ENCODE measurements around the gene LDLR. TPM values are rescaled to one million over a fixed set of nuclear protein-coding genes. Genes with fewer than 3 reads are reported as not detected.

Gene LDLR
- total RNA-seq (2021) = 160 and 182 TPM in 2 replicates
- Bru-seq, nascent RNA = percentile 99 among the genes with signal in this experiment
- BruChase-seq, experiment 1, labeled RNA remaining after a 2-hour chase = percentile 96 among the genes with signal in this experiment
- BruChase-seq, experiment 2, labeled RNA remaining after a 6-hour chase = percentile 96 among the genes with signal in this experiment
- long read RNA-seq, transcript LDLR-208 (18 exons, 3,617 nt) = major isoform, 52 of 106 reads
- long read RNA-seq, partial matches to known transcripts = 45 of 106 reads
- long read RNA-seq, other reads (novel, unspliced or antisense) = 8 of 106 reads

DNA sequence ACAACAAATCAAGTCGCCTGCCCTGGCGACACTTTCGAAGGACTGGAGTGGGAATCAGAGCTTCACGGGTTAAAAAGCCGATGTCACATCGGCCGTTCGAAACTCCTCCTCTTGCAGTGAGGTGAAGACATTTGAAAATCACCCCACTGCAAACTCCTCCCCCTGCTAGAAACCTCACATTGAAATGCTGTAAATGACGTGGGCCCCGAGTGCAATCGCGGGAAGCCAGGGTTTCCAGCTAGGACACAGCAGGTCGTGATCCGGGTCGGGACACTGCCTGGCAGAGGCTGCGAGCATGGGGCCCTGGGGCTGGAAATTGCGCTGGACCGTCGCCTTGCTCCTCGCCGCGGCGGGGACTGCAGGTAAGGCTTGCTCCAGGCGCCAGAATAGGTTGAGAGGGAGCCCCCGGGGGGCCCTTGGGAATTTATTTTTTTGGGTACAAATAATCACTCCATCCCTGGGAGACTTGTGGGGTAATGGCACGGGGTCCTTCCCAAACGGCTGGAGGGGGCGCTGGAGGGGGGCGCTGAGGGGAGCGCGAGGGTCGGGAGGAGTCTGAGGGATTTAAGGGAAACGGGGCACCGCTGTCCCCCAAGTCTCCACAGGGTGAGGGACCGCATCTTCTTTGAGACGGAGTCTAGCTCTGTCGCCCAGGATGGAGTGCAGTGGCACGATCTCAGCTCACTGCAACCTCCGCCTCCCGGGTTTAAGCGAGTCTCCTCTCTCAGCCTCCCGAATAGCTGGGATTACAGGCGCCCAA, at the start of gene LDLR:
TSS of gene LDLR (plus strand) at position 210 of the 760 bp plus-strand sequence. CDS start at position 296, 86 bp downstream.
- POLR2A ChIA-PET (ENCODE audit: unreplicated experiment) = interaction anchor here (0.6 to 1.5 kb wide), 2 partner anchors 190 to 286 kb away, joined by 3 to 11 read pairs; no protein-coding TSS in a partner anchor
- Histone ChIP-seq H3K9me3 (ENCODE audit: insufficient read depth, low read depth) (no peaks in the 10 kb centered on the region), H4K20me1 (ENCODE audit: insufficient read depth) (peaks cover 16% of the 10 kb centered on the region), H3K27ac (peak within 1 kb of the TSS; percentile 90), H3K36me3 (ENCODE audit: low read depth) (peaks cover 20% of the 10 kb centered on the region), H2AFZ (peak within 1 kb of the TSS; percentile 66), H3K4me2 (peak within 1 kb of the TSS; percentile 89), H3K4me3 (peak within 1 kb of the TSS; percentile 65), H3K27me3 (ENCODE audit: insufficient read depth, low read depth) (no peaks in the 10 kb centered on the region), H3K4me1 (replicated peaks; ENCODE audit: insufficient read depth) (peaks cover 71% of the 10 kb centered on the region), H3K9me2 (ENCODE audit: insufficient read depth) (no peaks in the 10 kb centered on the region), H3K79me2 (ENCODE audit: low read depth) (peaks cover 42% of the 10 kb centered on the region), H3F3A (ENCODE audit: insufficient read depth, low read depth) (peaks cover 74% of the 10 kb centered on the region)
- peak; percentile 86 to 94 for DNase-seq
- CTCF ChIA-PET = interaction anchor here (0.7 to 1.5 kb wide), 2 partner anchors 37 to 51 kb away, joined by 3 to 4 read pairs; no protein-coding TSS in a partner anchor
- intact Hi-C loops (cut with micrococcal nuclease; ENCODE audit: unreplicated experiment) = loop anchor here (1.0 to 5.0 kb wide), 3 partner anchors 47 to 127 kb away; partner anchors contain the start of gene SMARCA4
- TSS peak; percentile 72 for BruUV-seq (replicated peaks)
- TF ChIP-seq, protein P1, sequence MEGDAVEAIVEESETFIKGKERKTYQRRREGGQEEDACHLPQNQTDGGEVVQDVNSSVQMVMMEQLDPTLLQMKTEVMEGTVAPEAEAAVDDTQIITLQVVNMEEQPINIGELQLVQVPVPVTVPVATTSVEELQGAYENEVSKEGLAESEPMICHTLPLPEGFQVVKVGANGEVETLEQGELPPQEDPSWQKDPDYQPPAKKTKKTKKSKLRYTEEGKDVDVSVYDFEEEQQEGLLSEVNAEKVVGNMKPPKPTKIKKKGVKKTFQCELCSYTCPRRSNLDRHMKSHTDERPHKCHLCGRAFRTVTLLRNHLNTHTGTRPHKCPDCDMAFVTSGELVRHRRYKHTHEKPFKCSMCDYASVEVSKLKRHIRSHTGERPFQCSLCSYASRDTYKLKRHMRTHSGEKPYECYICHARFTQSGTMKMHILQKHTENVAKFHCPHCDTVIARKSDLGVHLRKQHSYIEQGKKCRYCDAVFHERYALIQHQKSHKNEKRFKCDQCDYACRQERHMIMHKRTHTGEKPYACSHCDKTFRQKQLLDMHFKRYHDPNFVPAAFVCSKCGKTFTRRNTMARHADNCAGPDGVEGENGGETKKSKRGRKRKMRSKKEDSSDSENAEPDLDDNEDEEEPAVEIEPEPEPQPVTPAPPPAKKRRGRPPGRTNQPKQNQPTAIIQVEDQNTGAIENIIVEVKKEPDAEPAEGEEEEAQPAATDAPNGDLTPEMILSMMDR (conservative IDR thresholded peaks at IDR 0.05) = no peak
- TF ChIP-seq EZH2 (IDR thresholded peaks at IDR 0.05; ENCODE audit: low read depth) = no peak

DNA sequence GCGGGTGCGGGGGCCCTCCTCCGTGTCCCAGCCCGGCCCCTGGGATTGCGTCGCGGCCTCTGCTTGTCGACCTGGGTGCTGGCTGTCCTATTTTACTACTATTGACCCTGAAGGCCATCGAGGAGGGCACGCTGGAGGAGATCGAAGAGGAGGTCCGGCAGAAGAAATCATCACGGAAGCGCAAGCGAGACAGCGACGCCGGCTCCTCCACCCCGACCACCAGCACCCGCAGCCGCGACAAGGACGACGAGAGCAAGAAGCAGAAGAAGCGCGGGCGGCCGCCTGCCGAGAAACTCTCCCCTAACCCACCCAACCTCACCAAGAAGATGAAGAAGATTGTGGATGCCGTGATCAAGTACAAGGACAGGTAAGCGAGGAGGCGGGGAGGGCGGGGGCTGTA, 48.1 kb upstream of the LDLR start:
- no TSS peak for BruUV-seq (replicated peaks)
- Histone ChIP-seq H2AFZ (no peak overlapping the region), H3K4me1 (replicated peaks; ENCODE audit: insufficient read depth) (no peaks in the 10 kb centered on the region), H3K4me2 (no peak overlapping the region), H3K9me2 (ENCODE audit: insufficient read depth) (no peaks in the 10 kb centered on the region), H3K36me3 (ENCODE audit: low read depth) (peaks cover 32% of the 10 kb centered on the region), H3K9me3 (ENCODE audit: insufficient read depth, low read depth) (no peaks in the 10 kb centered on the region), H3F3A (ENCODE audit: insufficient read depth, low read depth) (peaks cover 33% of the 10 kb centered on the region), H3K4me3 (no peak overlapping the region), H4K20me1 (ENCODE audit: insufficient read depth) (peaks cover 11% of the 10 kb centered on the region; the same call in 1 of the 2 replicates), H3K79me2 (ENCODE audit: low read depth) (0 out of 2 replicates have a peak, but pooled peaks cover 11% of the 10 kb centered on the region), H3K27me3 (ENCODE audit: insufficient read depth, low read depth) (no peaks in the 10 kb centered on the region), H3K27ac (no peak overlapping the region)
- ChIA-PET POLR2A (ENCODE audit: unreplicated experiment) (interaction anchor here (0.6 kb wide), 1 partner anchor 105 kb away, joined by 3 read pairs; no protein-coding TSS in a partner anchor), CTCF (interaction anchor here (0.7 kb wide), 1 partner anchor 69 kb away, joined by 4 read pairs; no protein-coding TSS in a partner anchor)
- no peak for DNase-seq
- TF ChIP-seq, protein P1 (conservative IDR thresholded peaks at IDR 0.05) = no peak
- no peak for TF ChIP-seq EZH2 (IDR thresholded peaks at IDR 0.05; ENCODE audit: low read depth)
- intact Hi-C loops (cut with micrococcal nuclease; ENCODE audit: unreplicated experiment) = no loop called here

DNA sequence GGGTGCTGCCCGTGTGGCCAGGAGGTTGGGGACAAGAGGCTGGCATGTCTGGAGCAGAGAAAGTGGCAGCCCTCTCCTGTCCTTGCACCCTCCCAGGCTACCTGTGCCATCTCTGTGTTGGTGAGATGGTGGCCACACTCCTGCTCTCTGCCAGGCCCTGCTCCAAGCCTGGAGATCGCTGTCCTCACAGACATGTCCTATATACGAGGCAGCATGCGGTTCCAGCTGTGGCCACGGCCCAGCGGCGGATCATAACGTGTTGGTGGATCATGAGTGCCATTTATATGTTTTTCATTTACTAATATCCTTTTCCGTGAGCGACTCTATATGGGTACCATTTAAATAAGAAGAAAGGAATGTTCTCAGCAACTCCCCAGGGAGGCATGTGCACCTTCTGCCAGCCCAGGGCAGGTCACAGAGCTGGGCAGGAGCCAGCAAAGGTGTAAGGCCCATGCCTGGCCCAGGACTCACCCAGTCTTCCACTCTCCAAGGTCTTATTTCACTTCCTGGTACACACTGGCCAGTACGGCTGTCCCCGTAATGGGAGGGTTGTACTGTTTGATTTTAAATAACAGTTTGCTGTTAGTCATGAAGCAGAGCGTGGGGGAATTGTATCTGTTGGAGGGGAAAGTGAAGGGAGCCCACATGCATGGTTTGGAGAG, 47.2 kb upstream of the LDLR start:
- Histone ChIP-seq H3K9me3 (ENCODE audit: insufficient read depth, low read depth) (no peaks in the 10 kb centered on the region), H2AFZ (no peak overlapping the region), H3F3A (ENCODE audit: insufficient read depth, low read depth) (peaks cover 27% of the 10 kb centered on the region), H3K4me3 (no peak overlapping the region), H3K4me2 (no peak overlapping the region), H3K27ac (no peak overlapping the region; the same call in 1 of the 2 replicates), H3K79me2 (ENCODE audit: low read depth) (0 out of 2 replicates have a peak, but pooled peaks cover 11% of the 10 kb centered on the region), H4K20me1 (ENCODE audit: insufficient read depth) (0 out of 2 replicates have a peak, but pooled peaks cover 4% of the 10 kb centered on the region), H3K4me1 (replicated peaks; ENCODE audit: insufficient read depth) (no peaks in the 10 kb centered on the region), H3K36me3 (ENCODE audit: low read depth) (peaks cover 27% of the 10 kb centered on the region), H3K27me3 (ENCODE audit: insufficient read depth, low read depth) (no peaks in the 10 kb centered on the region), H3K9me2 (ENCODE audit: insufficient read depth) (no peaks in the 10 kb centered on the region)
- DNase-seq = peak; percentile 79 to 90
- ChIA-PET CTCF (interaction anchor here (0.5 kb wide), 1 partner anchor 101 kb away, joined by 3 read pairs; no protein-coding TSS in a partner anchor), POLR2A (ENCODE audit: unreplicated experiment) (interaction anchor here (0.7 kb wide), 2 partner anchors 9 to 43 kb away, joined by 5 to 6 read pairs; no protein-coding TSS in a partner anchor)
- no TSS peak for BruUV-seq (replicated peaks)
- intact Hi-C loops (cut with micrococcal nuclease; ENCODE audit: unreplicated experiment) = loop anchor here (1.0 kb wide), 1 partner anchor 47 kb away; the partner anchor contains the start of gene LDLR
- TF ChIP-seq EZH2 (IDR thresholded peaks at IDR 0.05; ENCODE audit: low read depth) = no peak
- TF ChIP-seq, protein P1 (conservative IDR thresholded peaks at IDR 0.05) = no peak

All from PC-9 (cell line).